ENCODE measurements around the gene UBE4A. TPM values are rescaled to one million over a fixed set of nuclear protein-coding genes. Genes with fewer than 3 reads are reported as not detected.

The UBE4A gene
- total and polyA plus RNA-seq, 12 donors, result 16.1 to 52.8 (median 35.6) TPM

GRCh38 chr11:118417801-118418200 is 58.4 kb downstream of the UBE4A start:
- 71 to 81% (median 80%) methylated on average over 4 of the region's 4 CpGs for WGBS, 4 donors
- intact Hi-C loops (cut with DNase I), result no loop called here
- no peak overlapping the region for H3K4me3 ChIP-seq

GRCh38 chr11:118418766-118419165 is 59.4 kb downstream of the UBE4A start:
- Histone ChIP-seq H3K4me3 (no peak overlapping the region), H3K27ac (peak overlapping the region in 1 of 5 donors; percentile 20), H3K4me1 (replicated peaks in 1 of 2) (peaks cover 0 to 21% of the 10 kb centered on the region in 2 donors), H3K36me3 (replicated peaks in 1 of 2) (peaks cover 0 to 3% of the 10 kb centered on the region in 2 donors), H3K27me3 (no peaks in the 10 kb centered on the region), H3K9me3 (replicated peaks in 1 of 3) (no peaks in the 10 kb centered on the region)
- intact Hi-C loops (cut with DNase I), result no loop called here
- TF ChIP-seq CTCF (IDR thresholded peaks at IDR 0.05) (no peak), POLR2A (IDR thresholded peaks at IDR 0.05) (no peak)
- 47 to 65% (median 54%) methylated on average over 5 of the region's 5 CpGs for WGBS, 4 donors
- no peak for DNase-seq

More at GRCh38 chr11:118417801-118418200, 58.4 kb downstream of the UBE4A start:
- Histone ChIP-seq H3K4me1 (replicated peaks in 1 of 2) (peaks cover 0 to 21% of the 10 kb centered on the region in 2 donors), H3K27me3 (no peaks in the 10 kb centered on the region), H3K36me3 (replicated peaks in 1 of 2) (peaks cover 0 to 6% of the 10 kb centered on the region in 2 donors), H3K9me3 (replicated peaks in 1 of 3) (no peaks in the 10 kb centered on the region), H3K27ac (no peak overlapping the region)
- TF ChIP-seq POLR2A (IDR thresholded peaks at IDR 0.05), result no peak
- TF ChIP-seq CTCF (IDR thresholded peaks at IDR 0.05), result no peak
- DNase-seq, result no peak

- no peaks in the 10 kb centered on the region for H3K4me1 ChIP-seq (replicated peaks in 1 of 2)
- 6 to 20% (median 15%) methylated on average over 1 of the region's 1 CpG for WGBS, 4 donors
- intact Hi-C loops (cut with DNase I), result no loop called here
- H3K4me3 ChIP-seq, result no peak overlapping the region
- no peaks in the 10 kb centered on the region for H3K36me3 ChIP-seq (replicated peaks in 1 of 2)
- H3K27me3 ChIP-seq, result no peaks in the 10 kb centered on the region
- H3K9me3 ChIP-seq (replicated peaks in 1 of 3), result no peaks in the 10 kb centered on the region
- no peak for DNase-seq
- H3K27ac ChIP-seq, result no peak overlapping the region
- TF ChIP-seq CTCF (IDR thresholded peaks at IDR 0.05), result no peak
- no peak for TF ChIP-seq POLR2A (IDR thresholded peaks at IDR 0.05)
Observed at GRCh38 chr11:118427707-118428106, 68.3 kb downstream of the UBE4A start.

GRCh38 chr11:118430956-118431355 is 71.6 kb downstream of the UBE4A start:
- 64 to 75% (median 71%) methylated on average over 2 of the region's 2 CpGs for whole genome bisulfite sequencing, 4 donors
- Histone ChIP-seq H3K27me3 (no peaks in the 10 kb centered on the region), H3K4me3 (no peak overlapping the region), H3K27ac (no peak overlapping the region), H3K36me3 (replicated peaks in 1 of 2) (no peaks in the 10 kb centered on the region), H3K4me1 (replicated peaks in 1 of 2) (peaks cover 0 to 7% of the 10 kb centered on the region in 2 donors), H3K9me3 (replicated peaks in 1 of 3) (no peaks in the 10 kb centered on the region)
- TF ChIP-seq POLR2A (IDR thresholded peaks at IDR 0.05) (no peak), CTCF (IDR thresholded peaks at IDR 0.05) (no peak)
- no peak for DNase-seq
- intact Hi-C loops (cut with DNase I), result no loop called here

Measured in adrenal gland (tissue), 12 donors.